ENCODE measurements around the gene TBC1D22A. TPM values are rescaled to one million over a fixed set of nuclear protein-coding genes. Genes with fewer than 3 reads are reported as not detected.

TBC1D22A gene
- total RNA-seq, 1 donor from 2014 or later = 24.2 TPM

- Mint-ChIP-seq H3K36me3 (ENCODE audit: low read depth, unreplicated experiment) (peaks cover 9% of the 10 kb centered on the region), H3K27ac (ENCODE audit: unreplicated experiment) (no peak overlapping the region), H3K9me3 (ENCODE audit: unreplicated experiment) (no peaks in the 10 kb centered on the region), H3K4me1 (ENCODE audit: low read depth, unreplicated experiment) (peaks cover 9% of the 10 kb centered on the region), H3K27me3 (ENCODE audit: low read depth, unreplicated experiment) (no peaks in the 10 kb centered on the region), H3K4me3 (ENCODE audit: unreplicated experiment) (no peak overlapping the region)
- no peak overlapping the region for H2AFZ ChIP-seq (ENCODE audit: low read depth, low read length)
- H3K4me3 ChIP-seq (ENCODE audit: insufficient read depth, low read depth, low read length) = no peak overlapping the region
- FAIRE-seq = no peak
- no peak overlapping the region for H3K27ac ChIP-seq (ENCODE audit: low read depth, low read length)
- TF ChIP-seq EZH2 (IDR thresholded peaks at IDR 0.05; ENCODE audit: insufficient read depth, low read length) = no peak
- TF ChIP-seq, protein P1, sequence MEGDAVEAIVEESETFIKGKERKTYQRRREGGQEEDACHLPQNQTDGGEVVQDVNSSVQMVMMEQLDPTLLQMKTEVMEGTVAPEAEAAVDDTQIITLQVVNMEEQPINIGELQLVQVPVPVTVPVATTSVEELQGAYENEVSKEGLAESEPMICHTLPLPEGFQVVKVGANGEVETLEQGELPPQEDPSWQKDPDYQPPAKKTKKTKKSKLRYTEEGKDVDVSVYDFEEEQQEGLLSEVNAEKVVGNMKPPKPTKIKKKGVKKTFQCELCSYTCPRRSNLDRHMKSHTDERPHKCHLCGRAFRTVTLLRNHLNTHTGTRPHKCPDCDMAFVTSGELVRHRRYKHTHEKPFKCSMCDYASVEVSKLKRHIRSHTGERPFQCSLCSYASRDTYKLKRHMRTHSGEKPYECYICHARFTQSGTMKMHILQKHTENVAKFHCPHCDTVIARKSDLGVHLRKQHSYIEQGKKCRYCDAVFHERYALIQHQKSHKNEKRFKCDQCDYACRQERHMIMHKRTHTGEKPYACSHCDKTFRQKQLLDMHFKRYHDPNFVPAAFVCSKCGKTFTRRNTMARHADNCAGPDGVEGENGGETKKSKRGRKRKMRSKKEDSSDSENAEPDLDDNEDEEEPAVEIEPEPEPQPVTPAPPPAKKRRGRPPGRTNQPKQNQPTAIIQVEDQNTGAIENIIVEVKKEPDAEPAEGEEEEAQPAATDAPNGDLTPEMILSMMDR (IDR thresholded peaks at IDR 0.05; ENCODE audit: insufficient read depth, low read depth, low read length) = no peak
- H4K20me1 ChIP-seq (ENCODE audit: insufficient read depth, low read length) = no peaks in the 10 kb centered on the region
- H3K4me1 ChIP-seq (ENCODE audit: insufficient read depth, low read length) = no peaks in the 10 kb centered on the region
- no peak overlapping the region for H3K4me2 ChIP-seq (ENCODE audit: low read length)
- H3K79me2 ChIP-seq (ENCODE audit: insufficient read depth, low read length) = no peaks in the 10 kb centered on the region
- DNase-seq (ENCODE audit: low read depth) = no peak
- H3K9ac ChIP-seq (ENCODE audit: low read length) = no peak overlapping the region
- H3K27me3 ChIP-seq (ENCODE audit: insufficient read depth, low read length) = no peaks in the 10 kb centered on the region
- no peaks in the 10 kb centered on the region for H3K36me3 ChIP-seq (ENCODE audit: insufficient read depth, low read length)
- H3K9me3 ChIP-seq (ENCODE audit: insufficient read depth, low read depth, low read length) = no peaks in the 10 kb centered on the region
Measured at GRCh38 chr22:47133061-47133969, 370.9 kb downstream of the TBC1D22A start.

DNA sequence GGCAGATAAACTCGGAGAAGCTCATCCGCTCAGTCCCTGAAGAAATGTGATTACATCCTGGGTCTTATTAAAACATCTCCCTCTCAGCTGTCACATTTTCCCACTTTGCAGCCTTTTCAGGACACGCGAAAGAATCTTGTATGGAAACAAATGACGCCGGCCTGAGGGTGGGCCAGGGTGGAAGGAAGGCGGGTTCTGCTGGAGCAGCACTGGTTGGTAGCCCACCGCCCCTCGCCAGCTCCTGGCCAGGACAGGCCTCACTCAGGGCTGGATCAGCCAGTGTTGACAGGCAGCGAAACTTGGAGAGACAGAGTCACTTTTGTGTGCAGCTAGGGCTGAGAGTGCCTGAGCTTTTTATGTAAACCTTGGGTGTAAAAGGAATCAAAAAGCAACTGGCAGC is 371.8 kb downstream of the TBC1D22A start:
- no peak overlapping the region for H3K27ac ChIP-seq (ENCODE audit: low read depth, low read length)
- FAIRE-seq = no peak
- H3K9ac ChIP-seq (ENCODE audit: low read length) = no peak overlapping the region
- no peaks in the 10 kb centered on the region for H3K9me3 ChIP-seq (ENCODE audit: insufficient read depth, low read depth, low read length)
- H3K36me3 ChIP-seq (ENCODE audit: insufficient read depth, low read length) = no peaks in the 10 kb centered on the region
- Mint-ChIP-seq H3K36me3 (ENCODE audit: low read depth, unreplicated experiment) (peaks cover 9% of the 10 kb centered on the region), H3K4me3 (ENCODE audit: unreplicated experiment) (no peak overlapping the region), H3K27ac (ENCODE audit: unreplicated experiment) (no peak overlapping the region), H3K4me1 (ENCODE audit: low read depth, unreplicated experiment) (peaks cover 9% of the 10 kb centered on the region), H3K27me3 (ENCODE audit: low read depth, unreplicated experiment) (no peaks in the 10 kb centered on the region), H3K9me3 (ENCODE audit: unreplicated experiment) (no peaks in the 10 kb centered on the region)
- H3K4me3 ChIP-seq (ENCODE audit: insufficient read depth, low read depth, low read length) = no peak overlapping the region
- TF ChIP-seq, protein P1 (IDR thresholded peaks at IDR 0.05; ENCODE audit: insufficient read depth, low read depth, low read length) = no peak
- no peak for TF ChIP-seq EZH2 (IDR thresholded peaks at IDR 0.05; ENCODE audit: insufficient read depth, low read length)
- no peak for DNase-seq (ENCODE audit: low read depth)
- H3K4me1 ChIP-seq (ENCODE audit: insufficient read depth, low read length) = no peaks in the 10 kb centered on the region
- H3K4me2 ChIP-seq (ENCODE audit: low read length) = no peak overlapping the region
- H3K79me2 ChIP-seq (ENCODE audit: insufficient read depth, low read length) = no peaks in the 10 kb centered on the region
- H2AFZ ChIP-seq (ENCODE audit: low read depth, low read length) = no peak overlapping the region
- H3K27me3 ChIP-seq (ENCODE audit: insufficient read depth, low read length) = no peaks in the 10 kb centered on the region
- no peaks in the 10 kb centered on the region for H4K20me1 ChIP-seq (ENCODE audit: insufficient read depth, low read length)

GRCh38 chr22:47135338-47135737 is 372.9 kb downstream of the TBC1D22A start:
- no peaks in the 10 kb centered on the region for H3K79me2 ChIP-seq (ENCODE audit: insufficient read depth, low read length)
- FAIRE-seq (no peak), DNase-seq (ENCODE audit: low read depth) (no peak)
- Mint-ChIP-seq H3K27me3 (ENCODE audit: low read depth, unreplicated experiment) (no peaks in the 10 kb centered on the region), H3K36me3 (ENCODE audit: low read depth, unreplicated experiment) (peaks cover 9% of the 10 kb centered on the region), H3K4me1 (ENCODE audit: low read depth, unreplicated experiment) (peaks cover 3% of the 10 kb centered on the region), H3K27ac (ENCODE audit: unreplicated experiment) (no peak overlapping the region), H3K4me3 (ENCODE audit: unreplicated experiment) (no peak overlapping the region), H3K9me3 (ENCODE audit: unreplicated experiment) (peaks cover 2% of the 10 kb centered on the region)
- no peaks in the 10 kb centered on the region for H3K36me3 ChIP-seq (ENCODE audit: insufficient read depth, low read length)
- no peak for TF ChIP-seq EZH2 (IDR thresholded peaks at IDR 0.05; ENCODE audit: insufficient read depth, low read length)
- TF ChIP-seq, protein P1 (IDR thresholded peaks at IDR 0.05; ENCODE audit: insufficient read depth, low read depth, low read length) = no peak
- no peak overlapping the region for H3K9ac ChIP-seq (ENCODE audit: low read length)
- H3K27me3 ChIP-seq (ENCODE audit: insufficient read depth, low read length) = no peaks in the 10 kb centered on the region
- H3K9me3 ChIP-seq (ENCODE audit: insufficient read depth, low read depth, low read length) = no peaks in the 10 kb centered on the region
- no peak overlapping the region for H3K4me2 ChIP-seq (ENCODE audit: low read length)
- no peaks in the 10 kb centered on the region for H3K4me1 ChIP-seq (ENCODE audit: insufficient read depth, low read length)
- no peak overlapping the region for H3K4me3 ChIP-seq (ENCODE audit: insufficient read depth, low read depth, low read length)
- no peak overlapping the region for H2AFZ ChIP-seq (ENCODE audit: low read depth, low read length)
- H3K27ac ChIP-seq (ENCODE audit: low read depth, low read length) = no peak overlapping the region
- no peaks in the 10 kb centered on the region for H4K20me1 ChIP-seq (ENCODE audit: insufficient read depth, low read length)

Measured in astrocyte (in vitro differentiated cells and primary cell).